GM12875 (cell line): ENCODE measurements around the gene HMMR.
"Not testable (repeated sequence)": the region's sequence is repeated elsewhere in the genome, so short reads cannot be mapped to it uniquely, and the experiment has no call there.

Experiments used
- H3K4me3 ChIP-seq: one replicate; pipeline ENCODE4 v1.5.1; 2011; ENCODE audit warnings: low read depth, low read length, control low read depth
- TF ChIP-seq, protein P1 (sequence below): IDR thresholded peaks from 2 replicates; pipeline ENCODE4 v1.5.1; 2011; ENCODE audit warnings: low read depth, mild to moderate bottlenecking, control low read depth, inconsistent platforms, low read length, moderate library complexity, borderline replicate concordance; ENCODE audit not compliant: insufficient read depth

The HMMR gene

DNA sequence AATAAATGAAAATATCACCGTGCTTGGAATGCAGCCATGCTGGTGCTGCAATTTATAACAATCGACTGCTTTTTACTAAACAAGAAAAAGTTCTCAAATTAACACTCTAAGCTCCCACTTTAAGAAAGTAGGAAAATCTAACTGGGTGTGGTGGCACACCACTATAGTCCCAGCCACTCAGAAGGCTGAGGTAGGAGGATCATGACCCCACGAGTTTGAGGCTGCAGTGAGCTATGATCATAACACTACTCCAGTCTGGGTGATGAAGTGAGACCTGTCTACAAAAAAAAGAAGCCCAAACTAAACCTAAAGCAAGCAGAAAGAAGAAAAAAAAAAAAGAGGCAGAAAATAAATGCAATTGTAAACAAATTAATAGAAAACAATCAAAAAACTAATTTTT is 12.6 kb upstream of the HMMR start:
- H3K4me3 ChIP-seq = no peak overlapping the region
- TF ChIP-seq, protein P1, sequence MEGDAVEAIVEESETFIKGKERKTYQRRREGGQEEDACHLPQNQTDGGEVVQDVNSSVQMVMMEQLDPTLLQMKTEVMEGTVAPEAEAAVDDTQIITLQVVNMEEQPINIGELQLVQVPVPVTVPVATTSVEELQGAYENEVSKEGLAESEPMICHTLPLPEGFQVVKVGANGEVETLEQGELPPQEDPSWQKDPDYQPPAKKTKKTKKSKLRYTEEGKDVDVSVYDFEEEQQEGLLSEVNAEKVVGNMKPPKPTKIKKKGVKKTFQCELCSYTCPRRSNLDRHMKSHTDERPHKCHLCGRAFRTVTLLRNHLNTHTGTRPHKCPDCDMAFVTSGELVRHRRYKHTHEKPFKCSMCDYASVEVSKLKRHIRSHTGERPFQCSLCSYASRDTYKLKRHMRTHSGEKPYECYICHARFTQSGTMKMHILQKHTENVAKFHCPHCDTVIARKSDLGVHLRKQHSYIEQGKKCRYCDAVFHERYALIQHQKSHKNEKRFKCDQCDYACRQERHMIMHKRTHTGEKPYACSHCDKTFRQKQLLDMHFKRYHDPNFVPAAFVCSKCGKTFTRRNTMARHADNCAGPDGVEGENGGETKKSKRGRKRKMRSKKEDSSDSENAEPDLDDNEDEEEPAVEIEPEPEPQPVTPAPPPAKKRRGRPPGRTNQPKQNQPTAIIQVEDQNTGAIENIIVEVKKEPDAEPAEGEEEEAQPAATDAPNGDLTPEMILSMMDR = no peak

DNA sequence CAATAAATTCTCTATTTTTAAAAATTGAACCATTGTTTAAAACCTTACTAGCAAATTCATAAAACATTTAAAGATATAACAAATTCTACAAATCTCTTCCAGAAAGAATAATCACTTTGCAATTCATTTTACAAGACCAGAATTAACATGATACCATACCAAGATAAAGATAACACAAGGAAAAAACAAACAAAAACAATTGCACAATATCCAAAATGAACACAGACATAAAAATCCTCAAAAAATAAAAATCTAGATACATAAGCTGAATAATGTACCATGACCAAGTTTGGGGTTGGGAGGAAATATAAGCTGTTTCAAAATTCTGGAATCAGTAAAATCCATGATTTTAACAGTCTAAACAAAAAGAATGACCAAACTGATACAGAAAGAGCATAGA is 11.9 kb upstream of the HMMR start:
- no peak overlapping the region for H3K4me3 ChIP-seq
- TF ChIP-seq, protein P1 = no peak

DNA sequence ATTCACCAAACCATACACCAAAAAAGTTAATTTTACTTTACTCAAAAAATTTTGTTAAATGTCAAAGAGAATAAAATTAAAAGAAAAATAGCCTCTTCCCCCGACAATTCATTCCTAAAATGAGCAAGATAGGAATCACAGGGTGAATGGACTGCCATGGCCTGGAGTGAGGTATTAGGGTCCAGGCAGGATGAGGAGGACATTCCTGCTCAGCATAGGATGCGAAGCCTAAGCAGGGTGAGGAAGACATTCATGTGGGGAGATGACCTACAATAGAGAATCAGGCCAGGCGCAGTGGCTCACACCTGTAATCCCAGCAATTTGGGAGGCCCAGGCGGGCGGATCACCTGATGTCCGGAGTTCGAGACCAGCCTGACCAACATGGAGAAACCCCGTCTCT is 8.9 kb upstream of the HMMR start:
- TF ChIP-seq, protein P1 = no peak

DNA sequence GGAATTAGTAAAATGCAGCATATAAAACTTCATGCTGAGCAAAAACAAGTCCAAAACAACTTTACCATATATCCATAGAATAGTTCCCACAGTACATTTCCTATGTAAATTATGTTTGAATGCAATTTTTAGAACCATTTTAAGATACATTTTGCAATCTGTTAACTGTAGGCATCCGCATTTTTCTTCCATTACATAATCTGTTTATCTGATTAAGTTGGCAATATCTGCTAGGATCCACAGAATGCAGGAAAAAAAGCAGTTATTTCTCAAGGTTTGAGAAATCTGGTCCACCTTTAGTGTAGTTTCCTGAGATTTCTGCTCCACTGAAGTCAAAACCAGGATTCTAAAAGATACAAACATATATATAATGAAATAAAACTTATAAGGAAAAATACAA is 6.7 kb upstream of the HMMR start:
- H3K4me3 ChIP-seq = no peak overlapping the region
- TF ChIP-seq, protein P1 = no peak

More for the DNA sequence above, 8.9 kb upstream of the HMMR start:
- no peak overlapping the region for H3K4me3 ChIP-seq

DNA sequence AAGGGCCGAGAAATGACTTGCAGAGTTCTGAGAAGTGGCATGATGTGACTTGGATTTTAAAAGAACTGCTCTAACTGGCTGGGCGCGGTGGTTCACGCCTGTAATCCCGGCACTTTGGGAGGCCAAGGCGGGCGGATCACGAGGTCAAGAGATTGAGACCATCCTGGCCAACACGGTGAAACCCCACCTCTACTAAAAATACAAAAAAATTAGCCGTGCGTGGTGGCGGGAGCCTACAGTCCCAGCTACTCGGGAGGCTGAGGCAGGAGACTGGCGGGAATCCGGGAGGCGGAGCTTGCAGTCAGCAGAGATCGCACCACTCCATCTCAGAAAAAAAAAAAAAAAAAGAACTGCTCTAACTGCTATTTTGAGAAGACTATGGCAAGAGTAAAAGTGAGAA is 5.0 kb upstream of the HMMR start:
- H3K4me3 ChIP-seq = not testable (repeated sequence)

DNA sequence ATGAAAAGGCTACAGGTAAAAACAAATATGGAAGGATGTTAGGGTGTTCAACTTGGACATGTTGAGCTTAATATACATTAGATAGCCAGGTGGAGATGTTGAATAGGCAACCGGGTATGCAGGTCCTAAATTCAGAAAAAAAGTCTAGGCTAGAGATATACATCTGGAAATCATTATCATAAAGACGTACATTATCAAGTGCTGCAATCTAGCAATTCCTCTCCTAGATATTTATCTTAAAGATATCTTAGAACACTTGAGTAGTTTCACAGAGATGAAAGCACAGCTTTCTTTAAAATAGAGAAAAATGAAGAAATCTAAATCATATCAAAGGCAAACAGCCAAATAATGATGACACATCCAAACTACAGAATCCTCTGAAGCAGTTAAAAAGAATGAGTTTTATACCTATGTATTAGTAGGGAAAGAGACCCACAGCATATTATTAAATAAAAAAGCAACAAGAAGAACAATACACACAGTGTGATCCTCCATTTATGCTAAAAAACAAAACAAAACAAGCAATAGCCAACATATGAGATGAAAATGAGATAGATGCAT is 4.3 kb upstream of the HMMR start:
- TF ChIP-seq, protein P1 = no peak
- H3K4me3 ChIP-seq = no peak overlapping the region

DNA sequence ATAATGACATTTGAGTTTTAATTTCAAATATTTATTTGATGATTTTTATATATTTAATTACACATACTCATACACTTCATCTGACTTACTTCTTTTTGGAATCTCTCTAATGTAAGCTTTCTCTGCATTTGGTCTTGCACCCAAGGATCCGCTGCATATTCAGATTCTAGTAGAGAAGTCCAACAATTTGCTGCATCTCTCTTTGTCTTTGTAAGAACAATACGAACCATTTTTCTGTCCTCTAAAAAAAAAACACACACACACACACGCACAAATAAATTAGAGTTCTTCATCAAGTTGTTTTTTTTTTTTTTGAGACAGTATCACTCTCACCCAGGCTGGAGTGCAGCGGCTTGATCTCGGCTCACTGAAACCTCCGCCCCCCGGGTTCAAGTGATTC is 3.6 kb upstream of the HMMR start:
- H3K4me3 ChIP-seq = no peak overlapping the region
- TF ChIP-seq, protein P1 = no peak
